Bronchial epithelial cell (primary cell): ENCODE measurements around the gene WWP2. TPM values are rescaled to one million over a fixed set of nuclear protein-coding genes. Genes with fewer than 3 reads are reported as not detected.

Source experiments
- DNase-seq: peaks from one replicate; pipeline ENCODE4 v3.0.0-alpha.2; 2010; ENCODE audit warnings: low read depth
- FAIRE-seq: peaks from 2 replicates; lab custom pipeline; 2011; peaks lifted over from hg19 to GRCh38; lab: Jason Lieb, UNC
- H3K27me3 ChIP-seq: 2 replicates; pipeline ENCODE4 v1.5.1; 2011; ENCODE audit warnings: low read length; ENCODE audit not compliant: control insufficient read depth, insufficient read depth
- H3K36me3 ChIP-seq: 2 replicates; pipeline ENCODE4 v1.5.1; 2011; ENCODE audit warnings: low read length; ENCODE audit not compliant: control insufficient read depth, insufficient read depth
- H3K4me3 ChIP-seq: 2 replicates; pipeline ENCODE4 v1.5.1; 2011; ENCODE audit warnings: mild to moderate bottlenecking, low read depth, low read length, control low read depth
- total RNA-seq: library from RNA; depleted of rRNA; stranded (reverse); fragments of >200 nt; gene quantifications from 2 replicates; pipeline ENCODE4 v1.2.1, GENCODE V29; 2014
- TF ChIP-seq, protein P1 (sequence below): IDR thresholded peaks from 2 replicates; pipeline ENCODE4 v1.5.1; 2011; ENCODE audit warnings: mild to moderate bottlenecking, moderate library complexity, low read length, control low read depth, inconsistent platforms; ENCODE audit not compliant: insufficient read depth, severe bottlenecking

WWP2 gene
- total RNA-seq, 1 donor from 2014 or later, result 15.0 TPM

DNA sequence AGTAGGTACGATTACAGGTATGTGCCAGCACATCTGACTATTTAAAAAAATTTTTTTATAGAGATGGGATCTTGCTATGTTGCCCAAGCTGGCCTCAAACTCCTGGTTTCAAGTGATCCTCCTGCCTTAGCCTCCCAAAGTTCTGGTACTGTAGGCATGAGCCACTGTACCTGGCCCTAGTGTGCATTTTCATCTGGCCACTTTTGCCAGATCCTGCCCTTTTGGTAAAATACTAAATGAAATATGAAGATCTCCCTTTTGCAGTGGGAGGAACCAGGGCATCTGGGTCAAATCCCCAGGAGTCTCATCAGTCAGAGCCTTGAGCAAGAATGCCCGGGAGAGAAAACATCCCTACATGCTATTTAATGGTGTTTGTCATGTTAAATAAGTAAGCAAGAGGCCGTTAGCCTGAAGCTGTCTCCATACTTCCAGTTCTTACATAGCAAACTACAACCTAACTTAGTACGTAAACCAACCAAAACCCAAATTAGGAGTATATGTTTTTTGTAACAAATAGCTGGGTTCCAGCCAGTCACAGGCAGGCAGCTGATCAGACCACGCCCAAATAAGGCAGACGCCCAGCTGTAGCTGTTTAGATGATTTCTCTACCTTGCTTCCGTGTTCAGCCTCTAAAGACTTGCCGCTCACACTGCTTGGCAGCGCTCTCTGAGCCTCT lies 142.5 kb downstream of the WWP2 start:
- FAIRE-seq, result no peak
- H3K36me3 ChIP-seq, result no peaks in the 10 kb centered on the region
- H3K27me3 ChIP-seq, result no peaks in the 10 kb centered on the region
- no peak for DNase-seq
- no peak overlapping the region for H3K4me3 ChIP-seq
- TF ChIP-seq, protein P1, sequence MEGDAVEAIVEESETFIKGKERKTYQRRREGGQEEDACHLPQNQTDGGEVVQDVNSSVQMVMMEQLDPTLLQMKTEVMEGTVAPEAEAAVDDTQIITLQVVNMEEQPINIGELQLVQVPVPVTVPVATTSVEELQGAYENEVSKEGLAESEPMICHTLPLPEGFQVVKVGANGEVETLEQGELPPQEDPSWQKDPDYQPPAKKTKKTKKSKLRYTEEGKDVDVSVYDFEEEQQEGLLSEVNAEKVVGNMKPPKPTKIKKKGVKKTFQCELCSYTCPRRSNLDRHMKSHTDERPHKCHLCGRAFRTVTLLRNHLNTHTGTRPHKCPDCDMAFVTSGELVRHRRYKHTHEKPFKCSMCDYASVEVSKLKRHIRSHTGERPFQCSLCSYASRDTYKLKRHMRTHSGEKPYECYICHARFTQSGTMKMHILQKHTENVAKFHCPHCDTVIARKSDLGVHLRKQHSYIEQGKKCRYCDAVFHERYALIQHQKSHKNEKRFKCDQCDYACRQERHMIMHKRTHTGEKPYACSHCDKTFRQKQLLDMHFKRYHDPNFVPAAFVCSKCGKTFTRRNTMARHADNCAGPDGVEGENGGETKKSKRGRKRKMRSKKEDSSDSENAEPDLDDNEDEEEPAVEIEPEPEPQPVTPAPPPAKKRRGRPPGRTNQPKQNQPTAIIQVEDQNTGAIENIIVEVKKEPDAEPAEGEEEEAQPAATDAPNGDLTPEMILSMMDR, result no peak

DNA sequence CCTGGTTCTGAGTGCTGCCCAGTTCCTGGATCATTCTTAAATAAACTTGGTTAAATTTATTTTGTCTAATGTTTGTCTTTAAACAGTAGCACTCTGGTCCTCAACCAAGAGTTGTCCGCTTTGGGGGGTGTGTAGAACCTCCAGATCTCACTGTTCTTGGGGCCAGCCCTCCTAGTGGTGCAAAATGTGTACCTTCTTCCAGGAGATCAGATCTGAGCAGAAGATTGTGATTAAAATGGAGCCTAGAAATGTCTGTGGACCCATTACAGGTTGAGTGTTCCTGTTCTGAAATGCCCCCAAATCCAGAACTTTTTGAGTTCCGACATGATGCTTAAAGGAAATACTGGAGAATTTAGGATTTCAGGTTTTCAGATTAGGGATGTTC lies 143.0 kb downstream of the WWP2 start:
- no peaks in the 10 kb centered on the region for H3K36me3 ChIP-seq
- no peak for DNase-seq
- H3K27me3 ChIP-seq, result no peaks in the 10 kb centered on the region
- no peak overlapping the region for H3K4me3 ChIP-seq
- FAIRE-seq, result no peak
- TF ChIP-seq, protein P1, result no peak

DNA sequence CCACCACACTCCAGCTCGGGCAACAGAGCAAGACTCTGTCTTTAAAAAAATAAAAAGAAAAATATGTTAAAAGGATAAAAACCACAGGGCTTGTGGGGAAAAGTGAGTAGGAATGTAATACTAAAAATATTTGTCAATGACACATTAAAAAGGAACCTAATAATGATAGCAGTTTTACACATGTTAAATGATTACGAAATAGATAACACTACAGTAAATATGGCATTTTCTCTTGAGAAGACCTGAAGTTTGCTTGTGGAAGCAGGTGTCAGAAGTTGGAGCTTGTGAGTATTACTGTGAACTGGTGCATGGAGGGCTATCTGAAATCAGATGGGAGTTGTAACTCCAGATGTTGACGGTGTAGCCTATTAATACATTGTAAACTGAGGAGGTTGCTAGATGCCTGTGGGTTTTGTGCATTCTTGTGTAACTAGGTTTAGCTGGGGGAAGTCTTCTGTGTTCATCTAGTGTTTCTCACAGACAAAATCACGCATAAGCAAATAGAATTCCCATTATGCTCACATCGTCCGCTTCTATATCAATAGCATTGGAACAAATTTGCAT lies 144.8 kb downstream of the WWP2 start:
- FAIRE-seq, result no peak
- no peaks in the 10 kb centered on the region for H3K36me3 ChIP-seq
- H3K27me3 ChIP-seq, result no peaks in the 10 kb centered on the region
- TF ChIP-seq, protein P1, result no peak
- DNase-seq, result peak; percentile 23
- no peak overlapping the region for H3K4me3 ChIP-seq

DNA sequence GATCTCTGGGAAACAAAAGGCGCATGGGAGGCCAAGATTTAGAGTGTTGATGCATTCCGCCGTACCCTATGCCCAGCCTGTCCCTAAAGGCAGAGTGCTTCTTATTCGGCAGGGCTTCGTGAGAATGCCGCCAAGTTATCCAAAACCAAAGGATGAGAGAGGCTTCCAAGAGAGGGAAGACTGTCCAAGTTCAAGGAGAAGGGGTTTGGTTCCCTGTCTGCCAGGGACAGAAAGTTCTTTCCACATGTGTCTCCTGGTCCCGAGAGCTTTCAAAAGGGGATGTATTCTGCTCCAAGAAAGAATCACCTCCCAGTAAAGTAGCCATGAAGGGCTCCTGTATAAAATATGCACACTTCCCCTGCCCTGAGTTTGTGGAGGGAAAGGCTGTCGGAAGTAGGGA lies 146.9 kb downstream of the WWP2 start:
- TF ChIP-seq, protein P1, result no peak
- no peak for DNase-seq
- Histone ChIP-seq H3K27me3 (no peaks in the 10 kb centered on the region), H3K36me3 (no peaks in the 10 kb centered on the region), H3K4me3 (no peak overlapping the region)
- FAIRE-seq, result no peak

DNA sequence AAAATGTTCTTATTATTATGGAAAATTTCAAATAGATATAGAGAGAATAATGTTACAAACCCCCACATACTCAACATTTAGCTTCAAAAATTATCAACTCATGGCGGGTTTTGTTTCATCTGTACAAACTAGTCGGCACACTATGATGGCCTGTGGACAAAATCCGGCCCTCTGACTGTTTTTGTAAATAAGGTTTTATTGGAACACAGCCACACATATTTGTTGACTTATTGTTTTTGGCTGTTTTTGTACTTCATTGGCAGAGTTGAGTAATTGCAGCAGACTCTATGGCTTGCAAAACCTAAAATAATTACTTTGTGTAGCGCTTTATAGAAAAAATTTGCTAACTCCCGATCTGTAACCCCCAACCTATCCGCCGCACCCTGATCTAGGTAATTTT lies 147.6 kb downstream of the WWP2 start:
- TF ChIP-seq, protein P1, result no peak
- H3K36me3 ChIP-seq, result no peaks in the 10 kb centered on the region
- no peaks in the 10 kb centered on the region for H3K27me3 ChIP-seq
- H3K4me3 ChIP-seq, result no peak overlapping the region
- DNase-seq, result no peak
- FAIRE-seq, result no peak
